Skin epidermis (tissue), 12 donors: Measurements from ENCODE around the gene SCGB1C1.
A peak's percentile ranks its signal among the peaks of the same experiment; 100 is the strongest.
"Not testable (repeated sequence)": the region's sequence is repeated elsewhere in the genome, so short reads cannot be mapped to it uniquely, and the experiment has no call there.

Source experiments
- H3K27ac ChIP-seq, 21 experiments: fragments of 200-600 bp; sonication (generic) in 11 of 21; one replicate each; pipeline ENCODE4 v1.5.0; 2020; ENCODE audit warnings: mild to moderate bottlenecking in 3 of 21, inconsistent platforms in 2 of 21, moderate library complexity in 2 of 21
- H3K4me3 ChIP-seq, 7 experiments: fragments of 200-600 bp; sonication (generic) in 2 of 7; one replicate each; pipeline ENCODE4 v1.5.0; 2020; ENCODE audit warnings: inconsistent platforms in 2 of 7, mild to moderate bottlenecking in 2 of 7, moderate library complexity in 1 of 7

Gene SCGB1C1

DNA sequence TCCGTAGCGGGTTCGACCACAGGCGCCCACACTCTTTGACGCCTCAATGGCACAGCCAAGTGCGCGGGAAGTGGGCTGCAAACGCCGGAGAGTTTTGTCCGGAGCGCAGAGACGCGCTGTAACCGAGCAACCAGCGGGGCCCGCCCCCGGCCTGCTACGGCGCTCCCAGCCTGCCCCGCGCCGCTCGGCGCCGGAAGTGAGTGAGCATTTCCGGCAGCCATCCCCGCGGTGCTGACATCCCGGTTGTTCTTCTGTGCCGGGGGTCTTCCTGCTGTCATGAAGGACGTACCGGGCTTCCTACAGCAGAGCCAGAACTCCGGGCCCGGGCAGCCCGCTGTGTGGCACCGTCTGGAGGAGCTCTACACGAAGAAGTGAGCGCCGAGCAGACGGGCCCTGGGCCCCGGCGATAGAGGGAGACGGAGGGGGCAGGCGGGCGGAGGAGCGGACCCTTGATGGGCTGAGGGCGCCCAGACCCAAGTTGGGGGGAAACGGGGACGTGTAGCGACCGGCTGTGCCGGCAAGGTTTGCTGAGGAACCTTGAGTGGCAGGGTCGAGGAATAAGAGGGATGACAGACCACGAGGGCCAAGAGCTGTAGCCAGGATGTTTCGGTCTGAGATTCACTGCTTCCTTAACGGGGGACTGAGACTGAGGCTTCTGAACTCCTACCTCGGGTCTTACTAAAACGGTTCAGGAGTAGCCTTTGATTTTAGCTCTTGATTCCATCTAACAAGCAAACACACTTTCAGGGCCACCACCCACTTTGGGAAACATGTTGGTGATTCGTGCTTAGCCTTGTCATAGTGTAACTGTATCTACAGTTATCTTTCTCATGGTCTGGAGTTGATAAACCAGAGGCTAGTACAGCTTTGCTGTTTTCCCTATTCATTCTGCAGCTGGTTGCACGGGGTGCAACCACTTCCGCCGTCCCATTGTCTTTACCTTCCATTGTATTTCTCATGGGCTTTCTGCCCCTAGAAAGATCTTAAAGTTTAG, 44.2 kb downstream of the SCGB1C1 start, which contains the start of gene PSMD13:
Gene PSMD13 (plus strand): TSS at position 203 of the 994 bp plus-strand sequence. CDS start 74 bp downstream, at position 277.
- peak within 1 kb of the TSS; percentile 46 to 97 (median 93) for H3K27ac ChIP-seq
- H3K4me3 ChIP-seq = peak within 1 kb of the TSS; percentile 80 to 100 (median 85)

DNA sequence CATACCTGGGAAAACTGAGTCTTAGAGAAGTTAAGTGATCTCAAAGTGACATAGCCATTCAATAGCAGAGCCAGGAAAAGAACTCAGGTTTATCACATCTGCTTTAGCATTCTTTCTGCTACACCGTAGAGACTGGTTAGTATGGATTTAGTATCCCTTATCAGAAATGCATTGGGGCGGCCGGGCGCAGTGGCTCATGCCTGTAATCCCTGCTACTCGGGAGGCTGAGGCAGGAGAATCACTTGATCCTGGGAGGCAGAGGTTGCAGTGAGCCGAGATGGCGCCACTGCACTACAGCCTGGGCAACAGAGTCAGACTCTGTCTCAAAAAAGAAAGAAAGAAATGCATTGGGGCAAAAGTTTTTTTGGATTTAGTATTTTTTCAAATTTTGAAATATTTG, 45.5 kb downstream of the SCGB1C1 start:
- not testable (repeated sequence) for H3K4me3 ChIP-seq, H3K27ac ChIP-seq

DNA sequence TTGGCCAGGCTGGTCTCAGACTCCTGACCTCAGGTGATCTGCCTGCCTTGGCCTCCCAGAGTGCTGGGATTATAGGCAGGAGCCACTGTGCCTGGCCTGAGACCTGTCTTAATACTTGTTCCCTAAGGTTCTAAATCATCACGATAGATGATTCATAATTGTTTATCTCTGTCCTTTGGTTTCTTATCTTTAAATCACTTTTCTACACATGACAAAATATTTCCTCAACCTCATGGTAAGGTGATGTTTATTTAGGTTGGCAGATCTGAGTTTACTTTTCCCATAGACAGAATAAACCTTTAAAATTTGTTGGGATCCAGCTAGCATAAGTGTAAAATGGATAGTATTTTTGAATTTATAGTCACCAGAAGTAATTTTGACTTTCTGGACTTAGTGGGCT, 47.4 kb downstream of the SCGB1C1 start:
- Histone ChIP-seq H3K4me3 (no peak overlapping the region), H3K27ac (no peak overlapping the region)

DNA sequence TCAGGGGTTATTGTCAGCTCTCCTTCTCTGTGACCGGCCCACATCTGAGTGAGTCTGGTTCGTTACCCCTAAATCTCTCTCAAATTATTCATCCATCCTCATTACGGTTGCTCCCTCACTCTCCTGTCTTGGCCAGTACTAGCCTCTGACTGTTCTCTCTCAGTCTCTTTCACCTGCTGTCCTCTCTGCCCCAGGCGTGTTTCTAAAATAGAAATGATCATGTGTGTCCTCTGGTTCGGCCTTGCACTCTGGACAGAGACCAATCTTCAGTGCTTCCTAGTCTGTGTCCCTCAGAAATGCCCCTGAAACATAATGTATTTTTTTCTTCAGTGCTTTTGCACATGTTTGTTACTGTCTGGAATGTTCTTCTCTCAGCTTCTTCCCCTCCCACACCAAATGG, 48.8 kb downstream of the SCGB1C1 start:
- no peak overlapping the region for H3K4me3 ChIP-seq
- H3K27ac ChIP-seq = no peak overlapping the region
